Stimulated activated effector memory CD8-positive, alpha-beta T cell treated with anti-CD3 and anti-CD28 coated beads, Interleukin-12 subunit alpha, Interleukin-12 subunit beta, amount 100 ng/mL, for 72 hours (primary cell): ENCODE results near the gene MEIOSIN.
"Not testable (repeated sequence)": the region's sequence is repeated elsewhere in the genome, so short reads cannot be mapped to it uniquely, and the experiment has no call there.

Source experiments
- ATAC-seq: fragments of 150-1000 bp; cut with Tn5 transposase; 2 replicates; pipeline ENCODE4 v1.10.0; 2021
- DNase-seq, 2 donors: peaks; one replicate each; pipeline ENCODE4 v3.0.0; 2021 to 2022; ENCODE audit warnings: low spot score in 2 of 2
- H3K27ac Mint-ChIP-seq: one replicate; pipeline ENCODE4 v1.8.0; 2022; ENCODE audit warnings: mild to moderate bottlenecking, mixed read lengths
- H3K36me3 Mint-ChIP-seq: one replicate; pipeline ENCODE4 v1.8.0; 2022; ENCODE audit warnings: mild to moderate bottlenecking, mixed read lengths
- H3K4me1 Mint-ChIP-seq: one replicate; pipeline ENCODE4 v1.8.0; 2022; ENCODE audit warnings: mixed read lengths
- H3K4me3 Mint-ChIP-seq: one replicate; pipeline ENCODE4 v1.8.0; 2022; ENCODE audit warnings: mild to moderate bottlenecking, mixed read lengths
- H3K9me3 Mint-ChIP-seq: one replicate; pipeline ENCODE4 v1.8.0; 2022; ENCODE audit warnings: mixed read lengths

The MEIOSIN gene

DNA sequence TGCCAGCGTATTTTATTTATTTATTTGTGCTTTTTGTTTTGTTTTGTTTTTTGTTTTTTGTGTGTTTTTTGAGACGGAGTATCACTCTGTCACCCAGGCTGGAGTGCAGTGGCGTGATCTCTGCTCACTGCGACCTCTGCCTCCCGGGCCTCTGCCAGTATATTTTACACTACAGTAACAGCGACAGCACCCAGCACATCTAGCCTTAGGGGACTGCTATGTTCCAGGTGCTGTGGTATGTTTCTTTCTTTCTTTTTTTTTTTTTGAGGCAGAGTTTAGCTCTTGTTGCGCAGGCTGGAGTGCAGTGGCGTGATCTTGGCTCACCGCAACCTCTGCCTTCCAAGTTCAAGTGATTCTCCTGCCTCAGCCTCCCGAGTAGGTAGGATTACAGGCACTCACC is 18.2 kb downstream of the MEIOSIN start:
- not testable (repeated sequence) for H3K9me3 Mint-ChIP-seq, H3K36me3 Mint-ChIP-seq, DNase-seq, H3K27ac Mint-ChIP-seq, H3K4me3 Mint-ChIP-seq, H3K4me1 Mint-ChIP-seq, ATAC-seq

- H3K4me3 Mint-ChIP-seq: no peak overlapping the region
- H3K27ac Mint-ChIP-seq: peak overlapping the region; percentile 17
- no peak for DNase-seq
- no peaks in the 10 kb centered on the region for H3K36me3 Mint-ChIP-seq
- no peak for ATAC-seq
- no peaks in the 10 kb centered on the region for H3K4me1 Mint-ChIP-seq
- no peaks in the 10 kb centered on the region for H3K9me3 Mint-ChIP-seq
Observed at GRCh38 chr19:45752639-45753038, 19.4 kb downstream of the MEIOSIN start.

GRCh38 chr19:45753548-45753947 is 20.3 kb downstream of the MEIOSIN start:
- no peaks in the 10 kb centered on the region for H3K4me1 Mint-ChIP-seq
- ATAC-seq (no peak), DNase-seq (no peak)
- no peak overlapping the region for H3K4me3 Mint-ChIP-seq
- H3K27ac Mint-ChIP-seq: no peak overlapping the region
- H3K9me3 Mint-ChIP-seq: no peaks in the 10 kb centered on the region
- H3K36me3 Mint-ChIP-seq: no peaks in the 10 kb centered on the region

DNA sequence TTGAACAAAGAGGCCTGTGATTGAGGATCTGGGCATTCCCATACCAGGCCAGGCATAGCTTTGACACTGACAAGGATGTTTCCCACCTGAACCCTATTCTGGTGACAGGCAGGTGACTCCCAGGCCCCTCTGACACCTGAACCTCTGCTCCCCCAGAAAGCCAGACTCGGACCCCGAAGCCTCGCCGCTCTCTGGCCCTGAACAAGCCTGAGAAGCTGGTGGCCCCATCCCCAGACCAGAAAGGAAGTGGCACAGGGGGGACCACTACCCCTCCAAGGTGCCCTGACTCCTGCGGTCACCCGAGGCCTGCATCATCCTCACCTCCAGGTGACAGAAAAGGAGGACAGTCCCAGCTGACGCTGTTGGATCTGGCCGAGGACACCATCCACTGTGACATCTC is 21.1 kb downstream of the MEIOSIN start:
- no peaks in the 10 kb centered on the region for H3K36me3 Mint-ChIP-seq
- H3K27ac Mint-ChIP-seq: no peak overlapping the region
- no peak overlapping the region for H3K4me3 Mint-ChIP-seq
- no peaks in the 10 kb centered on the region for H3K9me3 Mint-ChIP-seq
- no peak for DNase-seq
- ATAC-seq: no peak
- no peaks in the 10 kb centered on the region for H3K4me1 Mint-ChIP-seq

DNA sequence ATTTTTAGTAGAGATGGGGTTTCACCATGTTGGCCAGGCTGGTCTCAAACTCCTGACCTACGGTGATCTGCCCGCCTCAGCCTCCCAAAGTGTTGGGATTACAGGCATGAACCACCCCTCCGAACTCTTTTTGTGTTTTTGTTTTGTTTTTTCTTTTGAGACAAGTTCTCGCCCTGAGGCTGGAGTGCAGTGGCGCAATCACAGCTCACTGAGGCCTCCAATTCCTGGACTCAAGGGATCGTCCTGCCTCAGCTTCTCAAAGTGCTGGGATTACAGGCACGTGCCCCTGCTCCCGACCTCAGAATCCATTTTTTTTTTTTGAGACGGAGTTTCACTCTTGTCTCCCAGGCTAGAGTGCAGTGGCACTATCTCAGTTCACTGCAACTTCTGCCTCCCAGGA is 24.5 kb downstream of the MEIOSIN start:
- no peak for ATAC-seq
- Mint-ChIP-seq H3K4me3 (no peak overlapping the region), H3K36me3 (no peaks in the 10 kb centered on the region), H3K27ac (no peak overlapping the region), H3K9me3 (no peaks in the 10 kb centered on the region), H3K4me1 (no peaks in the 10 kb centered on the region)
- no peak for DNase-seq

- Mint-ChIP-seq H3K4me3 (no peak overlapping the region), H3K4me1 (no peaks in the 10 kb centered on the region), H3K27ac (no peak overlapping the region), H3K36me3 (no peaks in the 10 kb centered on the region), H3K9me3 (no peaks in the 10 kb centered on the region)
- ATAC-seq (peak; percentile 25), DNase-seq (no peak)
Observed at GRCh38 chr19:45758921-45759320, 25.7 kb downstream of the MEIOSIN start.

- DNase-seq: no peak
- no peak for ATAC-seq
- no peak overlapping the region for H3K4me3 Mint-ChIP-seq
- H3K9me3 Mint-ChIP-seq: no peaks in the 10 kb centered on the region
- H3K36me3 Mint-ChIP-seq: no peaks in the 10 kb centered on the region
- no peaks in the 10 kb centered on the region for H3K4me1 Mint-ChIP-seq
- no peak overlapping the region for H3K27ac Mint-ChIP-seq
Observed at GRCh38 chr19:45761714-45762113, 28.5 kb downstream of the MEIOSIN start.

- DNase-seq (no peak), ATAC-seq (no peak)
- Mint-ChIP-seq H3K36me3 (no peaks in the 10 kb centered on the region), H3K4me3 (no peak overlapping the region), H3K4me1 (no peaks in the 10 kb centered on the region), H3K9me3 (no peaks in the 10 kb centered on the region), H3K27ac (no peak overlapping the region)
Observed at GRCh38 chr19:45762870-45763631, 29.8 kb downstream of the MEIOSIN start.

DNA sequence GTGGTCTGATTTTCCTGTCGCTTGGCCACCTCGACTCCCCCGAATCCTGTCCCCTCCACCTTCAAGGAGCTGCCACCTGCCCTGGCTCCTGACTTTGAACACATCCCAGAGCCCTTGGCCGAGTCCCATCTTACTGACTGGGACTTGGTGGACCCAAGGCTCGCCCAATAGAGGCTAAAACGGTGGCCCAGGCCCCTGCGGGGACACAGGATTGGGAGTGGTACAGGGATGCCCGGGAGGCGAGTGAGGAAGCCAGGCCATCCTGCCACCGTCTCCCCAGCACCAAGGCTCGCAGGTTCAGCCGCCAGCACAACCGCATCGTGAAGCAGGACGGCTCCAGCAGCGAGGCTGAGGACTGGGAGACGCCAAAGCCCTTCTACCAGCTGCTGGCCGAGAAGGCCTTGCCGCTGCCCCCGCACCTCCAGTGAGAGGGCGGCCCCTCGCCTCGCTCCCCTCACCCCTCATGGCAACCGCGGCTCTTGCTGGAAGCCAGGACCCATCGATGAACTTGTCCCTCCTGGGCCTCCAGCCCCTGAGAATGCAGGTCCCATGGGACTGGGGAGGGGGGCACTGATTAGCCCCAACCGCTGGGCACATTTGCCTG is 30.6 kb downstream of the MEIOSIN start:
- Mint-ChIP-seq H3K4me1 (peaks cover under 1% of the 10 kb centered on the region), H3K4me3 (no peak overlapping the region), H3K27ac (no peak overlapping the region), H3K9me3 (no peaks in the 10 kb centered on the region), H3K36me3 (no peaks in the 10 kb centered on the region)
- DNase-seq (no peak), ATAC-seq (no peak)

GRCh38 chr19:45764475-45764874 is 31.2 kb downstream of the MEIOSIN start:
- peaks cover 7% of the 10 kb centered on the region for H3K4me1 Mint-ChIP-seq
- DNase-seq (no peak), ATAC-seq (no peak)
- H3K36me3 Mint-ChIP-seq: peaks cover 6% of the 10 kb centered on the region
- H3K9me3 Mint-ChIP-seq: no peaks in the 10 kb centered on the region
- no peak overlapping the region for H3K4me3 Mint-ChIP-seq
- peak overlapping the region; percentile 40 for H3K27ac Mint-ChIP-seq

- H3K4me3 Mint-ChIP-seq: no peak overlapping the region
- peaks cover 12% of the 10 kb centered on the region for H3K36me3 Mint-ChIP-seq
- peak overlapping the region; percentile 40 for H3K27ac Mint-ChIP-seq
- H3K4me1 Mint-ChIP-seq: peaks cover 10% of the 10 kb centered on the region
- ATAC-seq (no peak), DNase-seq (no peak)
- H3K9me3 Mint-ChIP-seq: no peaks in the 10 kb centered on the region
Observed at GRCh38 chr19:45764945-45765701, 31.9 kb downstream of the MEIOSIN start.

GRCh38 chr19:45765702-45766295 is 32.6 kb downstream of the MEIOSIN start:
- H3K9me3 Mint-ChIP-seq: no peaks in the 10 kb centered on the region
- H3K4me1 Mint-ChIP-seq: peaks cover 17% of the 10 kb centered on the region
- ATAC-seq (no peak), DNase-seq (no peak)
- H3K36me3 Mint-ChIP-seq: peaks cover 12% of the 10 kb centered on the region
- no peak overlapping the region for H3K27ac Mint-ChIP-seq
- H3K4me3 Mint-ChIP-seq: no peak overlapping the region

DNA sequence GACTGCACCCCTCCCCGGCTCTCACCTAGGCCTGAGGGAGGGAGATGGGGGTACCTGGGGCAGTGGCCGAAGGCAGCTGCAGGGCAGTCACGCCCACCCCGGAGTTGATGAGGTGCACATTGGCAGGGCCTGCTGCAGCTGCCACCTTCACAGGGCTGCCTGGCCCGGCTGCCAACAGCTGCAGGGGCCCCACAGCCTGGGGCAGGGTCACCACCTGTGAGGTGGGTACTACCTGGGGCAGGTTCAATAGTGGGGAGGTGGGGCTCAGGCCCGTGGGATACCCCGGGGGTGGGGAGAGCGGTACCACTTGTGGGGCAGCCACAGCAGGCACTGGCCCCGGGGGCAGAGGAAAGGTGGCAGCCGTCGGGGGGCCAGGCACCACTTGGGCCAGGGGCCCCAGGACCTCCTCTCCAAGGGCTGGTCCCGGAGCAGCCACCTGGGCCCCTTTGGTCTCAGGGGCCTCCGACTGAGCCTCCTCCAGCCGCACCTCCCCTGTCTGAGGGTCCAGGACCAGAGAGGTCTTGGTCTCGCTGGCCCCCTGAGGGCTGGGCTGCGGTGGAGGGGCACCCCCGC is 33.1 kb downstream of the MEIOSIN start:
- DNase-seq: no peak
- H3K4me3 Mint-ChIP-seq: no peak overlapping the region
- H3K27ac Mint-ChIP-seq: no peak overlapping the region
- no peak for ATAC-seq
- H3K36me3 Mint-ChIP-seq: peaks cover 12% of the 10 kb centered on the region
- H3K9me3 Mint-ChIP-seq: no peaks in the 10 kb centered on the region
- peaks cover 23% of the 10 kb centered on the region for H3K4me1 Mint-ChIP-seq

GRCh38 chr19:45766869-45767346 is 33.7 kb downstream of the MEIOSIN start:
- H3K4me1 Mint-ChIP-seq: peaks cover 23% of the 10 kb centered on the region
- H3K4me3 Mint-ChIP-seq: peak overlapping the region; percentile 90
- H3K9me3 Mint-ChIP-seq: no peaks in the 10 kb centered on the region
- peak overlapping the region; percentile 32 for H3K27ac Mint-ChIP-seq
- no peak for ATAC-seq
- H3K36me3 Mint-ChIP-seq: peaks cover 12% of the 10 kb centered on the region
- no peak for DNase-seq

GRCh38 chr19:45767410-45767880 is 34.2 kb downstream of the MEIOSIN start:
- no peak for DNase-seq
- peak overlapping the region; percentile 90 for H3K4me3 Mint-ChIP-seq
- peak overlapping the region; percentile 32 for H3K27ac Mint-ChIP-seq

More at GRCh38 chr19:45767410-45767880, 34.2 kb downstream of the MEIOSIN start:
- no peak for ATAC-seq
- peaks cover 23% of the 10 kb centered on the region for H3K4me1 Mint-ChIP-seq
- peaks cover 12% of the 10 kb centered on the region for H3K36me3 Mint-ChIP-seq
- H3K9me3 Mint-ChIP-seq: no peaks in the 10 kb centered on the region
